Measurements from ENCODE around the gene SLCO1C1. TPM values are rescaled to one million over a fixed set of nuclear protein-coding genes. Genes with fewer than 3 reads are reported as not detected.
"Not testable (repeated sequence)": the region's sequence is repeated elsewhere in the genome, so short reads cannot be mapped to it uniquely, and the experiment has no call there.

The SLCO1C1 gene
- total and polyA plus RNA-seq, 10 donors, result 0.03 to 0.35 (median 0.13) TPM; not detected in 7

GRCh38 chr12:20778969-20779368 lies 83.8 kb downstream of the SLCO1C1 start:
- Histone ChIP-seq H3K27ac (no peak overlapping the region), H3K4me3 (no peak overlapping the region)
- WGBS, 5 donors, result 84 to 93% (median 89%) methylated on average over 2 of the region's 2 CpGs

GRCh38 chr12:20779971-20780370 lies 84.8 kb downstream of the SLCO1C1 start:
- H3K36me3 ChIP-seq; intact Hi-C loops (cut with DNase I; ENCODE audit: low total_unique reads); H3K4me3 ChIP-seq; H3K27ac ChIP-seq; H3K27me3 ChIP-seq (replicated peaks in 1 of 7); H3K4me1 ChIP-seq; DNase-seq: not testable (repeated sequence)
- peaks cover 0 to 36% (median 9%) of the 10 kb centered on the region in 8 donors for H3K9me3 ChIP-seq
- 48 to 75% (median 63%) methylated on average over 3 of the region's 3 CpGs for WGBS, 5 donors

More at GRCh38 chr12:20778969-20779368, 83.8 kb downstream of the SLCO1C1 start:
- DNase-seq, result no peak
- H3K4me1 ChIP-seq, result no peaks in the 10 kb centered on the region
- intact Hi-C loops (cut with DNase I; ENCODE audit: low total_unique reads), result no loop called here
- H3K9me3 ChIP-seq, result peaks cover 0 to 42% (median 9%) of the 10 kb centered on the region in 8 donors
- TF ChIP-seq, protein P1, sequence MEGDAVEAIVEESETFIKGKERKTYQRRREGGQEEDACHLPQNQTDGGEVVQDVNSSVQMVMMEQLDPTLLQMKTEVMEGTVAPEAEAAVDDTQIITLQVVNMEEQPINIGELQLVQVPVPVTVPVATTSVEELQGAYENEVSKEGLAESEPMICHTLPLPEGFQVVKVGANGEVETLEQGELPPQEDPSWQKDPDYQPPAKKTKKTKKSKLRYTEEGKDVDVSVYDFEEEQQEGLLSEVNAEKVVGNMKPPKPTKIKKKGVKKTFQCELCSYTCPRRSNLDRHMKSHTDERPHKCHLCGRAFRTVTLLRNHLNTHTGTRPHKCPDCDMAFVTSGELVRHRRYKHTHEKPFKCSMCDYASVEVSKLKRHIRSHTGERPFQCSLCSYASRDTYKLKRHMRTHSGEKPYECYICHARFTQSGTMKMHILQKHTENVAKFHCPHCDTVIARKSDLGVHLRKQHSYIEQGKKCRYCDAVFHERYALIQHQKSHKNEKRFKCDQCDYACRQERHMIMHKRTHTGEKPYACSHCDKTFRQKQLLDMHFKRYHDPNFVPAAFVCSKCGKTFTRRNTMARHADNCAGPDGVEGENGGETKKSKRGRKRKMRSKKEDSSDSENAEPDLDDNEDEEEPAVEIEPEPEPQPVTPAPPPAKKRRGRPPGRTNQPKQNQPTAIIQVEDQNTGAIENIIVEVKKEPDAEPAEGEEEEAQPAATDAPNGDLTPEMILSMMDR (IDR thresholded peaks at IDR 0.05 in 8 of 11, conservative IDR thresholded peaks at IDR 0.05 in 3 of 11), result no peak
- no peak for TF ChIP-seq POLR2AphosphoS5 (IDR thresholded peaks at IDR 0.05)
- no peak for TF ChIP-seq POLR2A (IDR thresholded peaks at IDR 0.05)
- H3K36me3 ChIP-seq, result no peaks in the 10 kb centered on the region
- H3K27me3 ChIP-seq (replicated peaks in 1 of 7), result no peaks in the 10 kb centered on the region

- intact Hi-C loops (cut with DNase I; ENCODE audit: low total_unique reads); DNase-seq: not testable (repeated sequence)
- 90 to 95% (median 94%) methylated on average over 5 to 13 of the region's 13 CpGs for WGBS, 5 donors
These were observed 88.7 kb downstream of the SLCO1C1 start for GRCh38 chr12:20783796-20784357.

DNA sequence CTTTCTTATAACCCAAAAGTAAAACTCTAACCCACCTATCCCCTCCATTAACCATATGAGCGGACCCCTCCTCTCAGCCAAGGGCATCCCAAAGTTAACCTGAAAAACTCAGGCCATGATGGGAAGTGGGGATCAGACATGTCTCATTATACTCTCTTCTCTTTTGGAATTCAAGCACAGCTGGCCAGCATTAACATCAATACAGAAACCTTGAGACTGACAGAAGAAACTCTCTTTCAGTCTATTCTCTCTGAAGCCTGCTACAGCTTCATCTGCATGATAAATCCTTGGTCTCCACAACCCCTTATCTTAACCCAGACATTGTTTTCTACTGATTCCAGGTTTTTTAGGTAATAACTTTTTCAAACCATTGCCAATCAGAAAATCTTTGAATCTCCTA lies 97.8 kb downstream of the SLCO1C1 start:
- Histone ChIP-seq H3K27me3 (replicated peaks in 1 of 7) (no peaks in the 10 kb centered on the region), H3K4me1 (no peaks in the 10 kb centered on the region), H3K9me3 (peaks cover 0 to 5% (median 0%) of the 10 kb centered on the region in 8 donors), H3K36me3 (no peaks in the 10 kb centered on the region), H3K4me3 (no peak overlapping the region), H3K27ac (no peak overlapping the region)
- DNase-seq, result no peak
- 85 to 91% (median 90%) methylated on average over 1 of the region's 1 CpG for WGBS, 5 donors
- TF ChIP-seq POLR2A (IDR thresholded peaks at IDR 0.05), result no peak
- no peak for TF ChIP-seq POLR2AphosphoS5 (IDR thresholded peaks at IDR 0.05)
- TF ChIP-seq, protein P1 (IDR thresholded peaks at IDR 0.05 in 8 of 11, conservative IDR thresholded peaks at IDR 0.05 in 3 of 11), result no peak
- intact Hi-C loops (cut with DNase I; ENCODE audit: low total_unique reads), result no loop called here

More at GRCh38 chr12:20783796-20784357, 88.7 kb downstream of the SLCO1C1 start:
- H3K27me3 ChIP-seq (replicated peaks in 1 of 7); H3K27ac ChIP-seq; H3K36me3 ChIP-seq; H3K4me1 ChIP-seq; H3K9me3 ChIP-seq; H3K4me3 ChIP-seq: not testable (repeated sequence)

DNA sequence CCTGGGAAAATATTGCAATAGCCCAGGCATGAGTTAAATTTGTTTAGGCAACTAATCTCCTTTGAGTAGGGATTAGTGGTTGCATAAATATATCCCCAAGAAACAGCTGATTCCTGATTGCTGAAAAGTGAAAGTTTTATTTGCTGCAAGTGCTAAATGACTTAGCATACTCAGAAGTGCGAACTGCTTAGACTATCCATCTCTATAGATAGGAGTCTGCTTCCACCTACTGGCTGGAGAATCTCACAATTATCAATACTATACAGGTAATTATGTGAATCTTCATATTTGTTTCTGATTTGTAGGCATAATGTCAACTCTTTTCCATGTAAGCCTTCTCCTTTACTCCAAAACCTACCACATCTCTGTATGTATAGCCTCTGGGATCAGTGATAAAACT lies 103.4 kb downstream of the SLCO1C1 start:
- no peak for TF ChIP-seq POLR2AphosphoS5 (IDR thresholded peaks at IDR 0.05)
- TF ChIP-seq, protein P1 (IDR thresholded peaks at IDR 0.05 in 8 of 11, conservative IDR thresholded peaks at IDR 0.05 in 3 of 11), result no peak
- TF ChIP-seq POLR2A (IDR thresholded peaks at IDR 0.05), result no peak
- DNase-seq, result no peak
- Histone ChIP-seq H3K4me3 (no peak overlapping the region), H3K36me3 (no peaks in the 10 kb centered on the region), H3K27me3 (replicated peaks in 1 of 7) (no peaks in the 10 kb centered on the region), H3K4me1 (no peaks in the 10 kb centered on the region), H3K27ac (no peak overlapping the region), H3K9me3 (no peaks in the 10 kb centered on the region)
- intact Hi-C loops (cut with DNase I; ENCODE audit: low total_unique reads), result no loop called here
- WGBS, 5 donors, result 15 to 33% (median 27%) methylated on average over 1 of the region's 1 CpG
